A673 (cell line): Measurements from ENCODE around the gene TMED9.

Experiments used
- CTCF ChIP-seq: fragments of 300-800, 200-600 bp; sonication (generic); conservative IDR thresholded peaks from 2 replicates; pipeline ENCODE4 v1.5.1; 2017; ENCODE audit warnings: low read depth, mild to moderate bottlenecking, antibody characterized with exemption, low read length, moderate library complexity, mixed read lengths
- EZH2 ChIP-seq: fragments of 200-600 bp; sonication (generic); IDR thresholded peaks from 2 replicates; pipeline ENCODE4 v1.6.1; 2017; ENCODE audit warnings: borderline replicate concordance, low read depth, mild to moderate bottlenecking, mixed read lengths, antibody characterized with exemption, low read length; ENCODE audit not compliant: poor library complexity, severe bottlenecking

- no peak for TF ChIP-seq CTCF
- no peak for TF ChIP-seq EZH2
Observed at GRCh38 chr5:177594071-177594470, 2.1 kb downstream of the TMED9 start.
